HepG2 (cell line): ENCODE measurements around the gene LHX3. TPM values are rescaled to one million over a fixed set of nuclear protein-coding genes. Genes with fewer than 3 reads are reported as not detected.

Experiments
- AKAP8 ChIP-seq: sonication (generic); formaldehyde crosslinking; IDR thresholded peaks from 2 replicates; pipeline ENCODE4 v1.5.1; 2020; ENCODE audit warnings: mild to moderate bottlenecking, missing genetic modification reagents
- AKNA ChIP-seq: sonication (generic); formaldehyde crosslinking; IDR thresholded peaks from 2 replicates; pipeline ENCODE4 v1.4.0; 2020; ENCODE audit warnings: missing genetic modification reagents, borderline replicate concordance
- RAD51 ChIP-seq: fragments of 450-650 bp; IDR thresholded peaks from 2 replicates; pipeline ENCODE4 v1.6.1; 2016; ENCODE audit warnings: borderline replicate concordance
- ZBTB42 ChIP-seq: sonication (generic); formaldehyde crosslinking; IDR thresholded peaks from 2 replicates; pipeline ENCODE4 v1.5.0; 2020; ENCODE audit warnings: mild to moderate bottlenecking, missing genetic modification reagents
- ZEB1 ChIP-seq: IDR thresholded peaks from 2 replicates; pipeline ENCODE4 v1.6.1; 2012; ENCODE audit warnings: mild to moderate bottlenecking, low read depth, inconsistent platforms; ENCODE audit not compliant: insufficient replicate concordance
- ZNF572 ChIP-seq: sonication (generic); formaldehyde crosslinking; IDR thresholded peaks from 2 replicates; pipeline ENCODE4 v1.5.1; 2020; ENCODE audit warnings: mild to moderate bottlenecking, missing genetic modification reagents
- polyA plus RNA-seq, 8 experiments: library from polyadenylated mRNA; depleted of rRNA in 3 of 8; stranded (reverse) in 7 of 8; unstranded in 1 of 8; fragments of >200 nt; fragmentation: Illumina TruSeq in 4 of 8; extraction: Trizol in 4 of 8; gene quantifications; 2 replicates each; pipeline versions ENCODE4 v1.2.1 to v1.2.3, GENCODE V29; 2011 to 2016; ENCODE audit warnings: low read depth in 4 of 8, missing spikeins in 1 of 8, mixed read lengths in 1 of 8; ENCODE audit not compliant: insufficient read depth in 1 of 8
- total RNA-seq, 5 experiments: library from RNA; depleted of rRNA; stranded (reverse); fragments of >200 nt; fragmentation: Illumina TruSeq; extraction: Trizol; gene quantifications; 2 replicates each; pipeline ENCODE4 v1.2.3, GENCODE V29; 2016; ENCODE audit warnings: low read depth in 1 of 5
- TF ChIP-seq, protein P1 (sequence below): sonication (generic); formaldehyde crosslinking; IDR thresholded peaks from 2 replicates; pipeline ENCODE4 v1.4.0; 2020; ENCODE audit warnings: missing genetic modification reagents
- TF ChIP-seq, protein P2 (sequence below): sonication (generic); formaldehyde crosslinking; IDR thresholded peaks from 2 replicates; pipeline ENCODE4 v1.4.0; 2020; ENCODE audit warnings: mild to moderate bottlenecking, missing genetic modification reagents

The LHX3 gene
- total and polyA plus RNA-seq, 2 of the 13 experiments (the other 11 are each of a cell fraction or from before 2014, with no cell fraction given), result not detected

GRCh38 chr9:136187197-136187596 is 17.7 kb downstream of the LHX3 start (continued):
- no peak for TF ChIP-seq AKNA (CRISPR knock-in tag)
- TF ChIP-seq RAD51, result no peak
- TF ChIP-seq ZNF572 (CRISPR knock-in tag), result no peak
- no peak for TF ChIP-seq ZEB1
- no peak for TF ChIP-seq ZBTB42 (CRISPR knock-in tag)
- TF ChIP-seq, protein P1, sequence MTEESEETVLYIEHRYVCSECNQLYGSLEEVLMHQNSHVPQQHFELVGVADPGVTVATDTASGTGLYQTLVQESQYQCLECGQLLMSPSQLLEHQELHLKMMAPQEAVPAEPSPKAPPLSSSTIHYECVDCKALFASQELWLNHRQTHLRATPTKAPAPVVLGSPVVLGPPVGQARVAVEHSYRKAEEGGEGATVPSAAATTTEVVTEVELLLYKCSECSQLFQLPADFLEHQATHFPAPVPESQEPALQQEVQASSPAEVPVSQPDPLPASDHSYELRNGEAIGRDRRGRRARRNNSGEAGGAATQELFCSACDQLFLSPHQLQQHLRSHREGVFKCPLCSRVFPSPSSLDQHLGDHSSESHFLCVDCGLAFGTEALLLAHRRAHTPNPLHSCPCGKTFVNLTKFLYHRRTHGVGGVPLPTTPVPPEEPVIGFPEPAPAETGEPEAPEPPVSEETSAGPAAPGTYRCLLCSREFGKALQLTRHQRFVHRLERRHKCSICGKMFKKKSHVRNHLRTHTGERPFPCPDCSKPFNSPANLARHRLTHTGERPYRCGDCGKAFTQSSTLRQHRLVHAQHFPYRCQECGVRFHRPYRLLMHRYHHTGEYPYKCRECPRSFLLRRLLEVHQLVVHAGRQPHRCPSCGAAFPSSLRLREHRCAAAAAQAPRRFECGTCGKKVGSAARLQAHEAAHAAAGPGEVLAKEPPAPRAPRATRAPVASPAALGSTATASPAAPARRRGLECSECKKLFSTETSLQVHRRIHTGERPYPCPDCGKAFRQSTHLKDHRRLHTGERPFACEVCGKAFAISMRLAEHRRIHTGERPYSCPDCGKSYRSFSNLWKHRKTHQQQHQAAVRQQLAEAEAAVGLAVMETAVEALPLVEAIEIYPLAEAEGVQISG, result no peak
- TF ChIP-seq, protein P2, sequence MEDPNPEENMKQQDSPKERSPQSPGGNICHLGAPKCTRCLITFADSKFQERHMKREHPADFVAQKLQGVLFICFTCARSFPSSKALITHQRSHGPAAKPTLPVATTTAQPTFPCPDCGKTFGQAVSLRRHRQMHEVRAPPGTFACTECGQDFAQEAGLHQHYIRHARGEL (CRISPR knock-in tag), result no peak
- no peak for TF ChIP-seq AKAP8 (CRISPR knock-in tag)
